ENCODE results near the gene GBF1. TPM values are rescaled to one million over a fixed set of nuclear protein-coding genes. Genes with fewer than 3 reads are reported as not detected.

Gene GBF1
- total and polyA plus RNA-seq, 2 of the 13 experiments (the other 11 are each of a cell fraction or from before 2014, with no cell fraction given) = 17.1 to 21.9 TPM

GRCh38 chr10:102414749-102415148, 169.4 kb downstream of the GBF1 start:
- WGBS (ENCODE audit: low lambda C conversion rate) = under 1% methylated on average over 14 of the region's 20 CpGs
- BruUV-seq (replicated peaks) = no TSS peak
- Histone ChIP-seq H3K36me3 (replicated peaks in 1 of 2; ENCODE audit: control insufficient read depth in 1 of 2, insufficient read depth in 2 of 2, low read length in 2 of 2) (no peaks in the 10 kb centered on the region), H3K4me3 (replicated peaks in 1 of 3; ENCODE audit: insufficient read depth in 1 of 3, low read depth in 2 of 3, low read length in 3 of 3) (no peak overlapping the region; a peak in 1 of 6 replicates), H2AFZ (ENCODE audit: low read length) (no peak overlapping the region), H4K20me1 (ENCODE audit: insufficient read depth, low read length) (peaks cover 3% of the 10 kb centered on the region; the same call in 1 of the 2 replicates), H3K9me3 (ENCODE audit: low read length) (no peaks in the 10 kb centered on the region), H3K79me2 (ENCODE audit: insufficient read depth, low read length) (no peaks in the 10 kb centered on the region), H3K27me3 (ENCODE audit: control insufficient read depth in 1 of 2, insufficient read depth in 2 of 2, low read length in 2 of 2) (peaks cover 15 to 65% of the 10 kb centered on the region in 2 experiments), H3K27ac (ENCODE audit: extremely low read length, insufficient read depth, low read length) (no peak overlapping the region), H3K4me2 (ENCODE audit: low read depth, low read length) (peak overlapping the region; percentile 7; the same call in 1 of the 2 replicates), H3K9ac (ENCODE audit: insufficient read depth, low read depth, low read length) (no peak overlapping the region), H3K4me1 (ENCODE audit: insufficient read depth, low read length) (peaks cover 24% of the 10 kb centered on the region)
- ChIA-PET POLR2A (no interaction called here), CTCF (ENCODE audit: low intra/inter-chr PET ratio, low total read pairs) (no interaction called here)
- intact Hi-C loops (cut with micrococcal nuclease; ENCODE audit: unreplicated experiment) (no loop called here), in situ Hi-C loops (cut with HindIII; ENCODE audit: extremely low pct_ligation_motif_present, low pct_unique_long_range_greater_than_20kb) (no loop called here)
- no peak for TF ChIP-seq KMT2A (CRISPR knock-in tag; IDR thresholded peaks at IDR 0.05)
- TF ChIP-seq ZNF790 (CRISPR knock-in tag; IDR thresholded peaks at IDR 0.05; ENCODE audit: borderline replicate concordance) = no peak
- TF ChIP-seq ZNF543 (CRISPR knock-in tag; IDR thresholded peaks at IDR 0.05) = no peak
- TF ChIP-seq DZIP1 (CRISPR knock-in tag; IDR thresholded peaks at IDR 0.05) = no peak
- no peak for TF ChIP-seq PATZ1 (CRISPR knock-in tag; IDR thresholded peaks at IDR 0.05)
- no peak for TF ChIP-seq SIN3A (IDR thresholded peaks at IDR 0.05; ENCODE audit: borderline replicate concordance, low read depth, low read length)
- TF ChIP-seq ZZZ3 (CRISPR knock-in tag; IDR thresholded peaks at IDR 0.05; ENCODE audit: borderline replicate concordance) = no peak
- FAIRE-seq = no peak
- ATAC-seq = no peak
- no peak for DNase-seq (ENCODE audit: low spot score)
